PC-3 (cell line): ENCODE measurements around the gene POP4.

Experiments
- CTCF ChIP-seq: fragments of 300-600 bp; sonication (generic); conservative IDR thresholded peaks from 2 replicates; pipeline ENCODE4 v1.5.1; 2017; ENCODE audit warnings: antibody characterized with exemption, low read depth, mild to moderate bottlenecking, low read length
- EZH2 ChIP-seq: fragments of 300-600 bp; sonication (generic); IDR thresholded peaks from one replicate; pipeline ENCODE4 v1.6.1; 2017; ENCODE audit warnings: antibody characterized with exemption, mild to moderate bottlenecking, low read length; ENCODE audit not compliant: unreplicated experiment
- EZH2phosphoT487 ChIP-seq: fragments of 300-600 bp; sonication (generic); IDR thresholded peaks from 2 replicates; pipeline ENCODE4 v1.6.1; 2018; ENCODE audit warnings: mild to moderate bottlenecking, antibody characterized with exemption, low read length, borderline replicate concordance

DNA sequence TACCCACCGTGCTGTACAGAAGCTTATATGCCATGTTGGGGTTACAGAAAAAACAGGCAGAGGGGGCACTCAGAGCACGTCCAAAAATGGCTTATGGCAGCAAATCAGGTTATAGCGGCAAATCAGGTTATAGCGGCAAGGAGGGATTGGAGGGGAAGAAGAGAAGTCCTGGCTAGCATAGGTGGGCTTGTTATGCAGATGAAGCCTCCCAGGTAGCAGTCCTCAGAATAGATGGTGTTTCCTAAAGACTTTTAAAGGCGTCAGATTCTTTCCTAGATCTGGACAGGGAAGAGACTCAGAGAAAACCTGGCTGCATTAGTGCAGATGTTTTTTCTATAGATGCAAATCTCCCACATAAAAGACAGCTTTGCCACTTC, 39.4 kb downstream of the POP4 start:
- no peak for TF ChIP-seq CTCF
- no peak for TF ChIP-seq EZH2
- no peak for TF ChIP-seq EZH2phosphoT487
